NOMO-1 treated with dmso at 0.1 percent for 144 hours (cell line): Measurements from ENCODE around the gene FXR1.
"Not testable (repeated sequence)": the region's sequence is repeated elsewhere in the genome, so short reads cannot be mapped to it uniquely, and the experiment has no call there.

Experiments used
- DNase-seq: peaks from one replicate; lab custom pipeline; 2025; ENCODE audit not compliant: unreplicated experiment; lab: John Stamatoyannopoulos, UW

FXR1 gene

DNA sequence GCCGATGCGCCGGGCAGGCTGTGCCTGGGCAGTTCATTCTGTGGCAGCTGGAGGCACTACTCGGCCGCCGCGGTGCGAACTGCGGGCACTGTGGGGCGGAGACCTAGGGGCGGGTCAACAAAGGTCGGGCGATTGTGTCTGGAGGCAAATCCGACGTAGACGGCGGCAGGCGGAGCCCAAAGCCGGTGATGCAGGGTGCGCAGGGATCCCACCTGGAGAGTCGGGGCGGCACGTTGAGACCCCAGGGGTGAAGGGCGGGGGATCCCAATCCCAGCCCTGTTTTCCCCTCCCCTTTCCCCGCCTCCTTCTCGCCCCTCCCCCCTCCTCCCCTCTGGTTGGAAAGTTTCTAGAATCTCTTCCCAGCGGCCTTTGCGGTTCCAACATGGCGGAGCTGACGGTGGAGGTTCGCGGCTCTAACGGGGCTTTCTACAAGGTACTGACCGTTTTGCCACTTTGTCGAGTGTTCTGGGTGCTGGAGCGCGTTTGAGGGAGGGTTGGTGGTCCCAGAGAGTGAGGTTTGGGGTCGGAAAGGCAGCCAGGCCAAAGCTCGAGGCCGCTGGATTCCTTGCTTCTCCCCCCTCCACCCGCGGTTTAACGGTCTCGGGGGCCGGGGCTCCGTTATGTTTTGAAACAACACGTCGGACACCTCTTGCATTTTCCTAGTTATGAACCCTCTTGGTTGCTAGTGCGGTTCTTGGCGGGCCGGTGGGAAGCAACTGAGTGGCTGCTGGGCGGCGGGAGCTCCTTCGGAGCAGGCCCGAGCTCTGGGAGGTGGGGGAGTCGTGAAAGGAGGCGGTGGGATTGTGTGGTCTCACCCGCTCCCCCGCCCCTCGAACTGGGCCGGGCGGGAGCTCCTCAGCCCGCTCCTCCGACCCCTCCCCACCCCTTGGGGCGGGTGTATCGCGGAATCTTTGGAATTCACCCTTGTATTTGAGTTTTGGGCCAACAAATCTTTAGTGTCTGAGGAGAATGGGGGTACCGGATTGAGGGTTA lies at the start of gene FXR1:
TSS of gene FXR1 (plus strand) at position 367 of the 993 bp plus-strand sequence. CDS start at position 383, 16 bp downstream.
- DNase-seq, result peak; percentile 98

DNA sequence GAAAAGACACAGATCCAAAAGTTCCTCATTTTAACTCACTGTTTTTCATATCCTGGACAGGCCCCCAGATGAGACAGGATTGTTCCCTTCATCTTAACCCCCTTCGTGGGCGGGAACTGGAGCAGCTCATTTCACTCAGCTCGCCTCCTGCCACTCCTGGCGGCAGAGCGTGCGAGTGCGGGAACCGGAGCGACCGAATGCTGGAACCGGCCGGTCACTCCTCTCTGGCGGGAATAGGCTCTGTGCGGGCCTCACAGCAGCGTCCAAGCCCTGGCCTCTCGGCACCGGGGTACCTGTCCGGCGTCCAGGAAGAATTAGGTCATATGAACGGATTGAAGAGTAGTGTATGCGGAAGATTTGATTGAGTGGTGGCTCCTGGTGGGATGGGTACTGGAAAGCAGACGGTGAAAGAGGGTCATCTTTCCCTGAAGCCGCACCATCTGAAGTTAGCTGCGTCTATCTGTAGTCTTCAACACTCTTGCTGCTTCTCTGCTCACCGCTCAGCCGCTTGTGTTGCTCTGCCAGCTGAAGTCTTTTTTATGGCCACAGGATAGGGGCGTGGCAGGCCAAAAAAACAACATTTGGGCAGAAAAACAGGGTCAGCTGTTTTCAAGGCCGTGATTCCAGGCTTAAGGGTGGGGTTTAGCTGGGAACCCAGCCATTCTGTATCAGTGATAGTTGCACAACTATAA lies 42.3 kb upstream of the FXR1 start:
- no peak for DNase-seq

DNA sequence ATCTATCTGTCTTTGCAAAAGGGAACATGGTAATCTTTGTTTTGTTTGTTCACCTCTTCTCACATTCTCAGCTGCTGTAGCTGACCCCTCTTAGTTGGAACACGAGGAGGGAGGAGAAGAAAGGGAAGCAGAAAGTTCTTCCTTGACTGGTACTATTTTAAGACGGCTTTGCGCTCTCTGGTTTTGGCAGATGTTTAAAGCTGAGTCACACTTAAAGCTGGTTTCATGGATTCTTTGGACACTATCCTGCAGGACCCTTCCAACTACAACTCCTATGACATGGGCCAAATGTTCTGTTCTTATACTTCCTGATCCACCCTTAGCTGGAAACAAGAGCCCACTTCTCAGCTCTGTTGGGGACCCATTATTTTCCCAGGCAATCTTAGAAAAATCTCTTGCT lies 40.6 kb upstream of the FXR1 start:
- DNase-seq, result no peak

DNA sequence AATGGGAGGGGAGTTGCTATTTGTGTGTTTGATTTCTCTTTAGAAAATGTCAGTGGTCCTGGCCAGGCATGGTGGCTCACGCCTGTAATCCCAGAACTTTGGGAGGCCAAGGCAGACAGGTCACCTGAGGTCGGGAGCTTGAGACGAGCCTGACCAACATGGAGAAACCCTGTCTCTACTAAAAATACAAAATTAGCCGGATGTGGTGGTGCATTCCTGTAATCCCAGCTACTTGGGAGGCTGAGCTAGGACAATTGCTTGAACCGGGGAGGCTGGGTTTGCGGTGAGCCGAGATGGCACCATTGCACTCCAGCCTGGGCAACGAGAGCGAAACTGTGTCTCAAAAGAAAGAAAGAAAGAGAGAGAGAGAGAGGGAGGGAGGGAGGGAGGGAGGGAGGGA lies 40.0 kb upstream of the FXR1 start:
- not testable (repeated sequence) for DNase-seq

DNA sequence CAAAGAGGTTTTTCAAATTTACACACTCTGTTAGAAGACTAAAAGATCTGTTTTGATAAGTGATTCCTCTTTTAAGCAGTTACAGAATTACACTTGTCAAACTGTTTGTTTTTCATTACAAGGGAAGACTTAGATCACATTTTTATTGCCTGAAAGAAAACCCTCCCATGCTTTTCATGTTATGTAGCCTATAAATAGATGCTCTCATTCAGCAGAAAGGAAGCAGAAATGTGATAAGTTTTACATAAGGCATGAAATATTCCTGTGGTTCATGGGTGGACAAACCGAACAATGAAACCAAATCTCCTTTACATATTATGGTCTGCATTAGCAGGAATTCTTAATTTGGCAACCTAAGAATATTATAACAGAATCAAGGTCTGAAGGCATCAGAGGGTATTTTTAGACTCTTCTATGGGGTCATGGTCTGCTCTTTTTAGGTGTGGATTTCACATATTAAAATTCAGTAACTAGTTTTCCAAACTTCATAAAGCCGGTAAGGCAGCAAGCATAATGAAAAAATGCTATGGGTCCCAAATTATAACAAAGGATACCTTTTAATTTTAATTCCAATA lies 37.3 kb upstream of the FXR1 start:
- DNase-seq, result no peak

DNA sequence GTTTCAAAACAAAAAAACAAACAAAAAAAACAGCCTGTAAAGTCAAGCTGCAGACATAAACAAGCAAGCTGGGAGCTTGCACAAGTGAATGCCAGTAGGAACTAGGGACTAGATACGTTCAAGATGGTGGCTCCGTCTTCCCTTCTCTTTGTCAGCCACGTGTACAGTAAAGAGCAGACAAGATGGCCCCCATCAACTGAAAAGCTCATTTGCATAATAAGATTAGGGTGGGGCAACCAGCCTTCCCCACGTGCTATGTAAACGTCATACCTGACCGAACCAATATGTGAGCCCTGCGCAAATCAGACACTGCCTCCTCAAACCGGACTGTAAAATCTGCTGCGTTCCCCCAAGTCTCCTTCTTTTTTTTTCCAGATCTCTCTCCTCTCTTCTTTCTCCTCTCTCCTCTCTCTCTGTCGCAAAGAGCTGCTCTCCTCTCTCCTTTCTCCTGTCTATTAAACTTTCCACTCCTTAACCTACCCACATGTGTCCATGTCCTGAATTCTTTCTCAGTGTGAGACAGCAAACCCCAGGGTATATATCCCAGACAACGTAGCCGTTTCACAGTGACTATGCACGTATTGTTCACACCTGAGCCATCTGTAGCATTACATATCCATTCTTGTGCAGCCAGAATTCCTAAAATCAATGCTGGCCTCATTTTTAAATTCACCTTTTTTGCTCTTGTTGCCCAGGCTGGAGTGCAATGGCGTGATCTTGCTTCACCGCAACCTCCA lies 31.2 kb upstream of the FXR1 start:
- no peak for DNase-seq

DNA sequence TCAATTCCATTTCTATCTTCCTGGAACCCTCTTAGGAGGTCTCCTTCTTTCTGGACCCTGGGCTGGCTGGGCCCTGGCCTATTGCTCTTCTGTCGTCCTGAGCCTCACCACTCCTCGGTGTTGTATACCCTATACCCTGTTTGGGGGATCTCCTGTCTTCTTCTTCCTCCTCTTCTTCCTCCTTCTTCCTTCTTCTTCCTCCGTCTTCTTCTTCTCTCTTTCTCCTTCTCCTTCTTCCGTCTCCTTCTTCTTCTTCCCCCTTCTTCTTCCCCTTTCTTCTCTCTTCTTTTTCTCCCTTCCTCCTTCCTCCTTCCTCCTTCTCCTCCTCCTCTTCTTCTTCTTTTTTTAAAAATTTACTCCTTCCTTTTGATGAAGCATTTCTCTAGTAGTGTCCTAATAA lies 30.4 kb upstream of the FXR1 start:
- DNase-seq, result no peak

DNA sequence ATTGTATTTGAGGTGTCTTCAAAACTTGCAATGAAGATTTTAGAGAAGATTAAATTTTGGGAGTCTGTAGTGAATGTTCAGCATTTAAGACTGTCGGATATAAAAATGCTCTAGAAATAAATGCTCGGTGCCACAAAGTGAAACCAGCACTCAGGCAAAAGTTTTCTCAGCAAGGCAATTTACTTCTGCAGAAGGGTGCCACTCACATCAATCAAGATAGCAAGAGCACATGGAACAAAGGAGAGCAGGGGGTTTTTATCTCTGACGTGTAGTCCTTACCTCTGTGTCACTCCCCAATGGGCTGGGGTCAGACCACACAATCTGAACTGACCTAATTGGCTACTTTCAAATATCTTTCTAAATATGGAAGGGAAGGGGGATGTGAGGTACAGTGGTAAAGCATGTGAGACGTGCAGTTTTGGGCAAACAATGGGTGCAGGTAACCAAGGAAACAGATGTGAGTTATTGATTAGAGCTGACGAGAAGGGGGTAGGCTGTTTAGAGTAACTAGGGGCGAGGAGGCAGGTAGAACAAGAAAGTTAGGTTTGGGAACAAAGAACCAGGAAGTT lies 23.4 kb upstream of the FXR1 start:
- no peak for DNase-seq

DNA sequence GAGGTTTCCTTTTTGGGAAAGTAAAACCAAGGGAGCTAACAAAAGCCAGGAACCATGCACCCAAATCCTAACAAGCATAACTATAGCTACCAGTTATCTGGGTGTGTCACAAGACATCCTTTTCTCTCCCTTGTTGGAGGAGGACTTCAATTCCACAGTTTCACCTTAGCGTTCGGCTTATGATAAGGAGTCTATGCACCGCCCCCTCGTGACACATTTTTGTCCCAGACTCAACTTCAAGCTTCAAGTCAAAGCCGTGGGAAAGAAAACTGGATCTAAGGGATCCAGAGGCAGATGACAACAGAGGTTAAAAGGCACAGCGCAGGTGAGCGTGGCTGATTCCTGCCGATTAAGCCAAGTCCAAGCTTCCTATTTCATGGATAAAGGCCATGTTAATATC lies 13.9 kb upstream of the FXR1 start:
- DNase-seq, result no peak

DNA sequence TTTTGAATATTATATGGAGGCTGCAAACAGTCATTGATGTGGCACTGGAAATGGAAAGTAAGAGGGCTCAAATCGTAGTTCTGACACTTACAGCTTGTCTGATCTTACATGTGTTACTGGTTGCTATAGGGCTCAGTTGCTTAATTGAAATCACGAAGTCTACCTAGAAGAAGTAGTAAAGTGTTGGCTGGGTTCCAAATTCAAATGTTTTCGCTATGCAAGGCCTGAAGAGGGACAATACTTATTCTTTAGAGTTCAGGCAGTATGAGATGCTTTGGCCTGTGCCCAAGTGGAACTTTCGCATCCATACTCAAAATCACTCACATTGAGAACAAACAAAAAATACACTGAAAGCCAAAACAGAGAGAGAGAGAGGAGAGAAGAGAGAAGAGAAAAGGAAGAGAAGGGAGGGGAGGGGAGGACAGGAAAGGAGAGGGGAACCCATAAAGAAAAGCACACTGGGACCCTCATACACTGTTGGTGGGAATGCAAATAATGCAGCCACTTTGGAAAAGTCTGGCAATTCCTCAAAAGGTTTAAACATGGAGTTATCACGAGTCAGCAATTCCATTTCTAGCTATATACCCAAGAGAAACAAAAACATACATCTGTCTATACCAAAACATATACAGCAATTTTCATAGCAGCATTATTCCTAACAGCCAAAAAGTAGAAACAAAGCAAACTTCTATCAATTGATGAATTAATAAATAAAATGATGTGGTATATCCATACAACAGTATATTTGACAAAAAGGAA lies 2.9 kb upstream of the FXR1 start:
- no peak for DNase-seq

DNA sequence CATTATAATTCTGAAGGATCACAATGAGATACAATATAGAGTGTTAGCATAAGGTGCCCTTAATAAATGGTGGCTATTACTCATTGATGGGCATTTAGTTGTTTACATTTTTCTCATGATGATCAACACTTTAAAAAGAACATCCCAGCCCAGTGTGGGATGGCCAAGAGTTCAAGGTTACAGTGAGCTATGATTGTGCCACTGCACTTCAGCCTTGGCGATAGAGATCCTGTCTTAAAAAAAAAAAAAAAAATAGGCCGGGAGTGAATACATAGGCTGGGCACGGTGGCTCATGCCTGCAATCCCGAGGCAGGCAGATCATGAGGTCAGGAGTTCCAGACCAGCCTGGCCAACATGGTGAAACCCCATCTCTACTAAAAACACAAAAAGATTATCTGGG lies 1.6 kb upstream of the FXR1 start:
- no peak for DNase-seq

DNA sequence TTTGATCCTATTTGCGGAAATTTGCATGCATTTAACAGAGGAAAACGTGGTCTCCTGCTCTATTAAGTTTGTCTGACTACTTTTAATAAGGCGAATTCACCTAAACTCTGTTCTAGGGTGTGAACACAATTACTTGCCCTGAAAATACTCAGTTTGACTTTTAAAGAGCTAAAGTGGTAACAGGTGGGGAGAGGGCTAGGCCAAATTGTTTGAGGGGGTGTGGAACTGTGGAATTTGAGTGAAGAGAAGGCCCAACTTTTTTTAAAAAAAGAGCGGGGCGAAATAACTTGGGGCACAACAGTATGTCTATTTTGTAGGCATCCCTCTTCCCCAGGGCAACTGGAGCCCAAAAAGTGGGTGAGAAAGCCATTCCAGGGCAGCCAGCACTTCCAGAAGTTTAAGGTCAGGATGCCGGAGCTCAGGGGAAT lies 580 bp upstream of the FXR1 start:
- DNase-seq, result peak; percentile 34

DNA sequence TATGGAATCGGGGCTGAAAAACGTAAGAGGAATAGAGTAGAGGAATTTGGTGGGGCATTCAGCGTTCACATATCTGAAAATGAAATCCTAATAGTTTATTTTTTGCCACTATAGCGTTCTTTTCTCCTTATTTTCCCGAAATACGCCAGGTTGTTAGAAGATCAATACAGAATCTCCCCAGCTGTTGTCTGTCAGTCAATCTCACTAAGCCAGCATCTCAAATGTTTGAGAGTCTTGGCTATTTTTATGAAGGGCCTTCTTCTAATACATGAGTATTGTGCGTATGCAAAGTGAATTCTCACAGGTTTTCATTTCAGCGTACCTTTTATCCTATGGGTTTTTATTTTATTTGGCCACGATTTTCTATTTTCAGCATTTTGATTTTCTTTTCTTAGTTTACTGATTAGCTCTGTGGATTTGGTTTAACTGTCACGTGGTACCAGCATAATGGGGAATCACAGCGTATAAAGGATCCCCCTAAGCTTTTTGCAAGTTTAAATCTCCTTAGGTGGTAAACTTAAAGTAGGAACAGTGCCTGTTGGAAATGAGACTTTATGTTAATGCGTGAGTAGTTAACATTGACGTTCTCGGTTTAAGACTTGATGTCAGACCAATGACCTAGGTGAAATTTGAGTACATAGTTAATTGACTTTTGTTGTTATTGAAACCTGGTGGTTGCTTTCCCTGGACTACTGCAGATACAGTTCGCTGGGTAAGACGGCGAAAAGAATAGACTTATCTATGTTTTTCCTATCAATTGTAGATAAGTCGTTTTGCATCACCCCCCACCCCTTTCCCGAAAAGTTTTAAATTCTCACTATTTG lies 1.3 kb downstream of the FXR1 start:
- DNase-seq, result no peak

DNA sequence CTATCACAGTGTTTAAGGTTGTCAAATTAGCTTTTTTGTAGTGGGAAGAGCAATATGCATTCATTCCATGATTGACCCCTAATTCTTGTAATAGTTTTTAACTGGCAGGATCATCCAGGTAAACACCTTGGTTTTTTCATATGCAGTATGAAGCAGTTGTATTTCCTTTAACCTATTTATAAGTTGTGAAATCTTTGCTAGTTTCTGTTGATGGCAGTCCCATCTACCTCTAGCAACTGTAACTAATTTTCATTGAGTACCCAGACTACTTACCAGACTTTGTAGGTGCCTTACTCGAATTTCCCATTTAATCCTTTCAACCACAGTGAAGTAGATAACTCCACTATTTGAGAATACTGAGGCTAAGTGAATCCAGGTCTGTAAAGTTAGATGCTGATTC lies 6.1 kb downstream of the FXR1 start:
- DNase-seq, result no peak

DNA sequence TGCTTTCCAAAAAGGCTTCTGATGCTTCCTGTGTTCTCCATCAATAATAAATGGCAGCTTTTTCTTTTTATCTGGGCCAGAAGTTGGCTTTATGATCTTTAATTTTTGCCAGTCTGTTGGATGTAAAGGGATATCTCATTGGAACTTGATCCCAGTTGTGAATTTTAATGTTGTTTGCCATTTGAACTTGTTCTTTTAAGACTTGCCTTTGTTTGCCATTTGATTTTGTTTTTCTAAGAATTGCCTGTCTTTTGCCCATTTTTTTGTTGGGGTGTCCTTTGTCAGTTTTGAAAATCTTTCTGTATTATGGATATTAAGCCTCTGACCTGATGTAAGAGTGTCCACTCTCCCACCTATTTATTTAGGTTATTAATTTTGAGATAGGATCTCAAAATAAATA lies 9.8 kb downstream of the FXR1 start:
- no peak for DNase-seq

DNA sequence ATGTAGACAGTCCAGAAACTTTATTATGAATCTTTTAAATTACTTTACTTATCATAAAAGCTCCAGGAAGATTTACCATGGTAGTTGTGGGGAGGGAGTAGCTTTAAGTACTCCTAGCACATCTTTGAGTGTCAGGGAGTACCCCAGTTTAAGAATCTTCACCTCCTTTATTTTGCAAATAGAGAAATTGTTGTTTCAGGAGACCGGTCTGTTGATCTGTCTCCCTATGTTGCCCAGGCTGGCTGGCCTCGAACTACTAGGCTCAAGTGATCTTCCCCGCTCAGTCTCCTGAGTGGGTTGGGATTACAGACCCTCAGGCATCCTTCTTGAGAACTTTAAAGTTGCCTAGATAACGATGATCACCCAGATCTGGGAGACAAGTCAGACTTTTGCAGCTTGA lies 11.1 kb downstream of the FXR1 start:
- DNase-seq, result no peak

DNA sequence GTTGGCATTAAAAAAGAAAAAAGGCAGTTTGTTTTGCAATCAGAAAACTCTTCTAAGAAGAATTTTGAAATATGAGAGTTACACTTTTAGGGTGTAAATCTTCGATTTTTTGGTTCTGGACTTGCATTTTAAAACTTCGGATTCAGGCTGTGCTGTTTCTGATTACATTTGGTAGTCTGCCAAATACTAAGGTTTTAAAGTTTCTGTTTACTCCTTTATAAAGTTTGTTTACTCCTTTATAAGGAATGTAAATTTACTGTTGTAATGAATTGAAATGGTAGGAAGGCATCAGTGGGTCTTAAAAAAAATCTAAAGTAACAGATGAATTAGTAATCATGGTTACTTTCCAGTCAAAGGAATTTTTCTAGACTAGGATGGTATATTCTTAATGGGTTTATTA lies 14.1 kb downstream of the FXR1 start:
- no peak for DNase-seq

DNA sequence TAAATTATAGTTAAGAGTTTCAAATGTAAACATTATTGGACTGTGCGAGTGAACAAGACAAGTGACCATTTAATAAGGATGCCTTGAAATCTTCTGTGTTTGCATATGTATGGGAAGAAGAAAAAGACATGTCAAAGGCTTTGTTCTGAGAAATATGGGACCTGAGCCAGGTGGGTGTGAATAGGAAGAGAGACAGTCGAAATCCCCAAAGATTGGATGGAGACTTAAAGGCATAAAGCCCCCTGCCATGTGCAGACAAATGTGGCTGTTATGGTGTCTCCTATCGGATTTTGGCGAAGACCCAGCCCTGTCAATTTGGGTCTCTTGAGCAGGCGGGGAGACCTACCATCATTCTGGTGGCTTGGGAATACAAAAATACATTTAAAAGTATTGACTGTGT lies 16.9 kb downstream of the FXR1 start:
- no peak for DNase-seq

DNA sequence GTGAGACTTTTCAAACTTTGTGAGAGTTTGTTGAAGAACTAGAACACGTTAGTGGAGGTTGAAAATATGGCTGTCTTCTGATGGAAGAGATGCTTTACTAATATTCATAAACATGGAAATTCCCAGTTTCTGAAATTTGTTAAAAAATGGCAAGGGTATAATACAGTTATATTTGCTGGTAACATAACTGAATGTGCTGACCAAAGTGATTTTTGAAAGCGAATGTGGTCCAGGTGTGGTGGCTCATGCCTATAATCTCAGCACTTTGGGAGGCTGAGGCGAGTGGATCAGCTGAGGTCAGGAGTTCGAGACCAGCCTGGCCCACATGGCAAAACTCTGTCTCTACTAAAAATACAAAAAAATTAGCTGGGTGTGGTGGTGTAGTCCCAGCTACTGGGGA lies 18.1 kb downstream of the FXR1 start:
- no peak for DNase-seq
